HEK293 (cell line): ENCODE results near the gene BPIFA2.

ENCODE experiments used
- CTCF ChIA-PET: fragments of 350-600 bp; formaldehyde crosslinking; extraction: SDS; loops from one replicate; lab custom pipeline; 2021; ENCODE audit warnings: antibody characterized with exemption; lab: Yijun Ruan, JAX
- POLR2A ChIA-PET: fragments of 300-600 bp; formaldehyde crosslinking; extraction: SDS; loops from one replicate; lab custom pipeline; 2020; ENCODE audit warnings: antibody characterized with exemption, inconsistent platforms; lab: Yijun Ruan, JAX
- H3K27ac ChIP-seq: fragments of 200-500 bp; sonication (Bioruptor generic); 2 replicates; pipeline ENCODE4 v1.5.1; 2014; ENCODE audit warnings: low read depth, low read length, control low read depth, inconsistent platforms; ENCODE audit errors: extremely low read depth
- H3K36me3 ChIP-seq, 2 experiments: fragments of 200-500 bp in 1 of 2; sonication (Bioruptor generic) in 1 of 2; 1 replicate in 1 of 2; 2 replicates in 1 of 2; pipeline ENCODE4 v1.5.1; 2014 to 2017; ENCODE audit warnings: inconsistent platforms in 2 of 2, low read length in 2 of 2; ENCODE audit not compliant: control insufficient read depth in 2 of 2, insufficient read depth in 1 of 2
- H3K4me1 ChIP-seq: fragments of 200-500 bp; sonication (Bioruptor generic); 2 replicates; pipeline ENCODE4 v1.5.1; 2014; ENCODE audit warnings: mild to moderate bottlenecking, low read length, inconsistent platforms; ENCODE audit not compliant: control insufficient read depth, insufficient read depth
- H3K4me3 ChIP-seq: 2 replicates; pipeline ENCODE4 v1.5.1; 2011; ENCODE audit warnings: low read depth, mild to moderate bottlenecking, control low read depth, low read length, moderate library complexity
- H3K9me3 ChIP-seq: fragments of 200-500 bp; sonication (Bioruptor generic); 2 replicates; pipeline ENCODE4 v1.5.1; 2014; ENCODE audit warnings: low read depth, low read length, inconsistent platforms; ENCODE audit not compliant: control insufficient read depth, insufficient read depth
- PRDM10 ChIP-seq: fragments of 450-650 bp; formaldehyde crosslinking; IDR thresholded peaks from 2 replicates; pipeline ENCODE4 v1.5.1; 2016; ENCODE audit warnings: missing biosample characterization, missing genetic modification characterization
- REST ChIP-seq: fragments of 450-650 bp; formaldehyde crosslinking; IDR thresholded peaks from 2 replicates; pipeline ENCODE4 v1.5.1; 2016; ENCODE audit warnings: missing biosample characterization, missing genetic modification characterization
- ZBTB7A ChIP-seq: fragments of 450-650 bp; formaldehyde crosslinking; IDR thresholded peaks from 2 replicates; pipeline ENCODE4 v1.5.1; 2016; ENCODE audit warnings: low read depth, missing biosample characterization, missing genetic modification characterization
- ZNF18 ChIP-seq: fragments of 450-650 bp; formaldehyde crosslinking; IDR thresholded peaks from 2 replicates; pipeline ENCODE4 v1.5.1; 2016; ENCODE audit warnings: missing biosample characterization, missing genetic modification characterization
- ZNF24 ChIP-seq: fragments of 450-650 bp; formaldehyde crosslinking; IDR thresholded peaks from 2 replicates; pipeline ENCODE4 v1.5.1; 2016; ENCODE audit warnings: missing biosample characterization, missing genetic modification characterization
- ZNF335 ChIP-seq: fragments of 450-650 bp; formaldehyde crosslinking; conservative IDR thresholded peaks from 2 replicates; pipeline ENCODE4 v1.5.1; 2016; ENCODE audit warnings: missing biosample characterization, missing genetic modification characterization
- ZNF341 ChIP-seq: fragments of 450-650 bp; formaldehyde crosslinking; IDR thresholded peaks from 2 replicates; pipeline ENCODE4; 2016; ENCODE audit warnings: low read depth, missing biosample characterization, missing genetic modification characterization
- ZNF704 ChIP-seq: fragments of 450-650 bp; formaldehyde crosslinking; IDR thresholded peaks from 2 replicates; pipeline ENCODE4 v1.5.1; 2016; ENCODE audit warnings: missing biosample characterization, missing genetic modification characterization
- ZNF707 ChIP-seq: fragments of 450-650 bp; formaldehyde crosslinking; IDR thresholded peaks from 2 replicates; pipeline ENCODE4 v1.5.1; 2016; ENCODE audit warnings: missing biosample characterization, missing genetic modification characterization

Gene BPIFA2

GRCh38 chr20:33165416-33166055, 2.4 kb upstream of the BPIFA2 start:
- POLR2A ChIA-PET, result no interaction called here
- Histone ChIP-seq H3K4me3 (no peak overlapping the region), H3K27ac (no peak overlapping the region)

GRCh38 chr20:33166533-33167113, 1.3 kb upstream of the BPIFA2 start:
- H3K4me1 ChIP-seq, result no peaks in the 10 kb centered on the region
- H3K9me3 ChIP-seq, result no peaks in the 10 kb centered on the region
- H3K36me3 ChIP-seq, result no peaks in the 10 kb centered on the region
- ChIA-PET POLR2A (no interaction called here), CTCF (interaction anchor here (0.7 kb wide), 1 partner anchor 133 kb away, joined by 4 read pairs; no protein-coding TSS in a partner anchor)
- TF ChIP-seq ZNF341 (tag by site-specific recombination) (no peak), REST (tag by site-specific recombination) (no peak), ZBTB7A (tag by site-specific recombination) (no peak)
- H3K4me3 ChIP-seq, result no peak overlapping the region
- no peak overlapping the region for H3K27ac ChIP-seq

More at GRCh38 chr20:33165416-33166055, 2.4 kb upstream of the BPIFA2 start:
- Histone ChIP-seq H3K36me3 (no peaks in the 10 kb centered on the region), H3K9me3 (no peaks in the 10 kb centered on the region), H3K4me1 (no peaks in the 10 kb centered on the region)
- TF ChIP-seq ZNF704 (tag by site-specific recombination) (no peak), PRDM10 (no peak), ZNF24 (tag by site-specific recombination) (no peak), ZNF18 (no peak), ZNF707 (tag by site-specific recombination) (no peak), ZNF335 (tag by site-specific recombination) (no peak)
- CTCF ChIA-PET, result interaction anchor here (0.7 kb wide), 1 partner anchor 134 kb away, joined by 4 read pairs; no protein-coding TSS in a partner anchor
